Vagina (tissue), 2 donors: ENCODE measurements around the gene TMEM42.
"Not testable (repeated sequence)": the region's sequence is repeated elsewhere in the genome, so short reads cannot be mapped to it uniquely, and the experiment has no call there.

Experiments
- CTCF ChIP-seq, 3 experiments: fragments of 450-650 bp in 2 of 3; fragments of 200-600 bp in 1 of 3; sonication (generic) in 1 of 3; IDR thresholded peaks; one replicate each; pipeline ENCODE4 v1.5.1; 2017 to 2019; ENCODE audit warnings: antibody characterized with exemption in 3 of 3, mild to moderate bottlenecking in 2 of 3, moderate library complexity in 2 of 3
- POLR2A ChIP-seq, 2 donors: fragments of 450-650 bp; IDR thresholded peaks; one replicate each; pipeline ENCODE4 v1.6.1; 2017; ENCODE audit warnings: antibody characterized with exemption in 2 of 2, mild to moderate bottlenecking in 2 of 2, moderate library complexity in 2 of 2
- POLR2AphosphoS5 ChIP-seq, 2 donors: sonication (generic); formaldehyde crosslinking; IDR thresholded peaks; one replicate each; pipeline ENCODE4 v1.9.0; 2017; ENCODE audit warnings: antibody characterized with exemption in 2 of 2, mild to moderate bottlenecking in 2 of 2, low read depth in 1 of 2; ENCODE audit not compliant: insufficient read depth in 1 of 2

- not testable (repeated sequence) for TF ChIP-seq CTCF (IDR thresholded peaks at IDR 0.05); POLR2A (IDR thresholded peaks at IDR 0.05); POLR2AphosphoS5 (IDR thresholded peaks at IDR 0.05; ENCODE audit: insufficient read depth in 1 of 2, low read depth in 1 of 2)
These were observed 40.5 kb upstream of the TMEM42 start for GRCh38 chr3:44821206-44821605.
